Activated CD8-positive, alpha-beta T cell treated with anti-CD3 and anti-CD28 coated beads for 36 hours (primary cell): Measurements from ENCODE around the gene KLRG1. TPM values are rescaled to one million over a fixed set of nuclear protein-coding genes. Genes with fewer than 3 reads are reported as not detected.

Source experiments
- ATAC-seq: fragments of 200-7000 bp; cut with Tn5 transposase; one replicate; pipeline ENCODE4 v1.10.0; 2021; ENCODE audit warnings: mild to moderate bottlenecking, moderate library complexity
- CTCF ChIA-PET: fragments of 350-600 bp; sonication (Branson Sonifier 250); formaldehyde crosslinking; loops from one replicate; lab custom pipeline; 2021; ENCODE audit warnings: antibody characterized with exemption; lab: Charles Lee
- POLR2A ChIA-PET: fragments of 350-600 bp; sonication (Branson Sonifier 250); formaldehyde crosslinking; loops from one replicate; lab custom pipeline; 2021; ENCODE audit warnings: antibody characterized with exemption; lab: Charles Lee
- DNase-seq: peaks from one replicate; pipeline ENCODE4 v3.0.0-alpha.2; 2020
- H3K27ac Mint-ChIP-seq: one replicate; pipeline ENCODE4 v1.8.0; 2021; ENCODE audit warnings: mild to moderate bottlenecking, mixed read lengths
- H3K27me3 Mint-ChIP-seq: one replicate; pipeline ENCODE4 v1.8.0; 2021; ENCODE audit warnings: mixed read lengths
- H3K36me3 Mint-ChIP-seq: one replicate; pipeline ENCODE4 v1.8.0; 2021; ENCODE audit warnings: low read depth, mixed read lengths
- H3K4me1 Mint-ChIP-seq: one replicate; pipeline ENCODE4 v1.8.0; 2021; ENCODE audit warnings: low read depth, mixed read lengths
- H3K4me3 Mint-ChIP-seq: one replicate; pipeline ENCODE4 v1.8.0; 2021; ENCODE audit warnings: mild to moderate bottlenecking, moderate library complexity, mixed read lengths
- H3K9me3 Mint-ChIP-seq: one replicate; pipeline ENCODE4 v1.8.0; 2021; ENCODE audit warnings: mixed read lengths
- CTCF ChIP-seq: fragments of 200-600 bp; IDR thresholded peaks from one replicate; pipeline ENCODE4 v1.8.0; 2022; ENCODE audit warnings: antibody characterized with exemption, mild to moderate bottlenecking
- intact Hi-C: fragments of 100-400 bp; cut with micrococcal nuclease; formaldehyde crosslinking; loops from one replicate; pipeline ENCODE4 v1.10.0; 2022
- total RNA-seq, 2 experiments: library from RNA; stranded (reverse); gene quantifications; one replicate each; pipeline ENCODE4 v1.2.3, GENCODE V29; 2021

KLRG1 gene
- total RNA-seq, 2 experiments from 2014 or later: 6.6 to 10.1 TPM

GRCh38 chr12:8950702-8951478 is 38.5 kb upstream of the KLRG1 start:
- peaks cover 59% of the 10 kb centered on the region for H3K36me3 Mint-ChIP-seq
- POLR2A ChIA-PET: interaction anchor here (0.6 to 3.9 kb wide), 12 partner anchors 9 to 718 kb away, joined by 3 to 30 read pairs (median 5); no protein-coding TSS in a partner anchor
- H3K4me1 Mint-ChIP-seq: peaks cover 59% of the 10 kb centered on the region
- DNase-seq (no peak), ATAC-seq (no peak)
- peak overlapping the region; percentile 90 for H3K27ac Mint-ChIP-seq
- CTCF ChIA-PET: interaction anchor here (0.5 to 11.1 kb wide), 20 partner anchors 10 to 1179 kb away, joined by 3 to 173 read pairs (median 5); partner anchors contain the start of gene CLEC7A
- peak; percentile 44 for TF ChIP-seq CTCF
- H3K9me3 Mint-ChIP-seq: peaks cover 19% of the 10 kb centered on the region
- H3K4me3 Mint-ChIP-seq: peak overlapping the region; percentile 94
- intact Hi-C loops: loop anchor here (5.0 kb wide), 1 partner anchor 46 kb away; no protein-coding TSS in a partner anchor
- no peaks in the 10 kb centered on the region for H3K27me3 Mint-ChIP-seq

GRCh38 chr12:8951744-8952143 is 37.6 kb upstream of the KLRG1 start:
- TF ChIP-seq CTCF: no peak
- Mint-ChIP-seq H3K4me1 (peaks cover 55% of the 10 kb centered on the region), H3K9me3 (peaks cover 20% of the 10 kb centered on the region), H3K27ac (peak overlapping the region; percentile 90), H3K27me3 (no peaks in the 10 kb centered on the region), H3K36me3 (peaks cover 57% of the 10 kb centered on the region), H3K4me3 (peak overlapping the region; percentile 94)
- ChIA-PET CTCF (interaction anchor here (0.6 to 11.1 kb wide), 17 partner anchors 9 to 288 kb away, joined by 3 to 173 read pairs (median 6); no protein-coding TSS in a partner anchor), POLR2A (interaction anchor here (0.9 to 3.9 kb wide), 8 partner anchors 13 to 717 kb away, joined by 3 to 30 read pairs (median 14); no protein-coding TSS in a partner anchor)
- DNase-seq: peak; percentile 68
- ATAC-seq: no peak
- intact Hi-C loops: loop anchor here (5.0 kb wide), 1 partner anchor 46 kb away; no protein-coding TSS in a partner anchor

- TF ChIP-seq CTCF: no peak
- Mint-ChIP-seq H3K27ac (peak overlapping the region; percentile 86), H3K4me3 (peak overlapping the region; percentile 44), H3K4me1 (peaks cover 56% of the 10 kb centered on the region), H3K9me3 (peaks cover 24% of the 10 kb centered on the region), H3K36me3 (peaks cover 53% of the 10 kb centered on the region), H3K27me3 (no peaks in the 10 kb centered on the region)
- intact Hi-C loops: loop anchor here (5.0 kb wide), 1 partner anchor 43 kb away; no protein-coding TSS in a partner anchor
- ChIA-PET POLR2A (interaction anchor here (0.6 to 1.2 kb wide), 2 partner anchors 72 to 74 kb away, joined by 4 to 6 read pairs; no protein-coding TSS in a partner anchor), CTCF (interaction anchor here (11.1 kb wide), 1 partner anchor 82 kb away, joined by 173 read pairs; no protein-coding TSS in a partner anchor)
- ATAC-seq (no peak), DNase-seq (peak; percentile 66)
Observed at GRCh38 chr12:8953773-8954402, 35.5 kb upstream of the KLRG1 start.

- H3K9me3 Mint-ChIP-seq: peaks cover 24% of the 10 kb centered on the region
- CTCF ChIA-PET: no interaction called here
- no peak for ATAC-seq
- H3K27ac Mint-ChIP-seq: peak overlapping the region; percentile 73
- intact Hi-C loops: no loop called here
- DNase-seq: no peak
- TF ChIP-seq CTCF: no peak
- no peak overlapping the region for H3K4me3 Mint-ChIP-seq
- H3K36me3 Mint-ChIP-seq: peaks cover 50% of the 10 kb centered on the region
- H3K4me1 Mint-ChIP-seq: peaks cover 76% of the 10 kb centered on the region
- POLR2A ChIA-PET: interaction anchor here (0.9 kb wide), 1 partner anchor 71 kb away, joined by 3 read pairs; no protein-coding TSS in a partner anchor
- H3K27me3 Mint-ChIP-seq: no peaks in the 10 kb centered on the region
Observed at GRCh38 chr12:8956073-8956472, 33.3 kb upstream of the KLRG1 start.
